Fibroblast of peridontal ligament (primary cell): Measurements from ENCODE around the gene SDCCAG8.
"Not testable (repeated sequence)": the region's sequence is repeated elsewhere in the genome, so short reads cannot be mapped to it uniquely, and the experiment has no call there.

Experiments used
- DNase-seq: peaks from one replicate; pipeline ENCODE4 v3.0.0-alpha.2; 2010; ENCODE audit errors: extremely low read depth

The SDCCAG8 gene

GRCh38 chr1:243255791-243256512 lies at the start of gene SDCCAG8:
SDCCAG8 (plus strand) TSS chr1:243256041; CDS start chr1:243256174, 133 bp downstream.
- peak; percentile 100 for DNase-seq

- DNase-seq = peak; percentile 52
Measured at GRCh38 chr1:243211984-243212383, 43.9 kb upstream of the SDCCAG8 start.

- peak; percentile 81 for DNase-seq
Measured at GRCh38 chr1:243213045-243213787, 42.6 kb upstream of the SDCCAG8 start.

GRCh38 chr1:243215276-243215875 lies 40.5 kb upstream of the SDCCAG8 start:
- not testable (repeated sequence) for DNase-seq

- DNase-seq = peak; percentile 42
Measured at GRCh38 chr1:243216741-243217140, 39.1 kb upstream of the SDCCAG8 start.

GRCh38 chr1:243217349-243217748 lies 38.5 kb upstream of the SDCCAG8 start:
- DNase-seq = peak; percentile 72

- DNase-seq = no peak
Measured at GRCh38 chr1:243218059-243218458, 37.8 kb upstream of the SDCCAG8 start.

- no peak for DNase-seq
Measured at GRCh38 chr1:243227622-243228021, 28.2 kb upstream of the SDCCAG8 start.

GRCh38 chr1:243229526-243229925 lies 26.3 kb upstream of the SDCCAG8 start:
- DNase-seq = no peak

GRCh38 chr1:243230914-243231313 lies 24.9 kb upstream of the SDCCAG8 start:
- DNase-seq = peak; percentile 44

GRCh38 chr1:243233908-243234307 lies 21.9 kb upstream of the SDCCAG8 start:
- peak; percentile 89 for DNase-seq

- DNase-seq = peak; percentile 84
Measured at GRCh38 chr1:243234978-243235647, 20.7 kb upstream of the SDCCAG8 start.

- DNase-seq = no peak
Measured at GRCh38 chr1:243236604-243237252, 19.1 kb upstream of the SDCCAG8 start.

GRCh38 chr1:243244432-243244841 lies 11.4 kb upstream of the SDCCAG8 start:
- DNase-seq = no peak

- peak; percentile 61 for DNase-seq
Measured at GRCh38 chr1:243246916-243247315, 8.9 kb upstream of the SDCCAG8 start.

GRCh38 chr1:243247901-243248300 lies 7.9 kb upstream of the SDCCAG8 start:
- DNase-seq = no peak

- DNase-seq = no peak
Measured at GRCh38 chr1:243249214-243249613, 6.6 kb upstream of the SDCCAG8 start.

GRCh38 chr1:243250102-243250501 lies 5.7 kb upstream of the SDCCAG8 start:
- DNase-seq = no peak

GRCh38 chr1:243251539-243251938 lies 4.3 kb upstream of the SDCCAG8 start:
- DNase-seq = no peak

- no peak for DNase-seq
Measured at GRCh38 chr1:243253211-243253925, 2.5 kb upstream of the SDCCAG8 start.

- no peak for DNase-seq
Measured at GRCh38 chr1:243253926-243254232, 2.0 kb upstream of the SDCCAG8 start.
